Smooth muscle cell (in vitro differentiated cells): Measurements from ENCODE around the gene C10orf67. TPM values are rescaled to one million over a fixed set of nuclear protein-coding genes. Genes with fewer than 3 reads are reported as not detected.

Experiments
- DNase-seq: peaks from one replicate; lab custom pipeline; 2025; ENCODE audit not compliant: unreplicated experiment; lab: John Stamatoyannopoulos, UW
- H2AFZ ChIP-seq: fragments of 200-600 bp; sonication (generic); 2 replicates; pipeline ENCODE4 v1.6.0; 2016; ENCODE audit warnings: antibody characterized with exemption, low read depth, mild to moderate bottlenecking
- H3F3A ChIP-seq: fragments of 200-600 bp; sonication (generic); 2 replicates; pipeline ENCODE4 v1.6.0; 2017; ENCODE audit warnings: antibody characterized with exemption, low read depth
- H3K27ac ChIP-seq: fragments of 200-600 bp; sonication (generic); 2 replicates; pipeline ENCODE4 v1.5.1; 2016; ENCODE audit warnings: low read depth, mild to moderate bottlenecking
- H3K27me3 ChIP-seq: fragments of 200-600 bp; sonication (generic); 2 replicates; pipeline ENCODE4 v1.6.1; 2016; ENCODE audit warnings: low read depth, mild to moderate bottlenecking
- H3K36me3 ChIP-seq: fragments of 200-600 bp; sonication (generic); 2 replicates; pipeline ENCODE4 v1.5.1; 2016; ENCODE audit warnings: low read depth
- H3K4me1 ChIP-seq: fragments of 200-600 bp; sonication (generic); 2 replicates; pipeline ENCODE4 v1.5.1; 2016; ENCODE audit warnings: low read depth
- H3K4me2 ChIP-seq: fragments of 200-600 bp; sonication (generic); 2 replicates; pipeline ENCODE4 v1.6.0; 2016; ENCODE audit warnings: mild to moderate bottlenecking
- H3K4me3 ChIP-seq: fragments of 200-600 bp; sonication (generic); 2 replicates; pipeline ENCODE4 v1.5.1; 2016; ENCODE audit warnings: mild to moderate bottlenecking
- H3K79me2 ChIP-seq: fragments of 200-600 bp; sonication (generic); 2 replicates; pipeline ENCODE4 v1.6.0; 2016; ENCODE audit warnings: low read depth, mild to moderate bottlenecking
- H3K9ac ChIP-seq: fragments of 200-600 bp; sonication (generic); 2 replicates; pipeline ENCODE4 v1.6.0; 2016; ENCODE audit warnings: low read depth
- H3K9me3 ChIP-seq: fragments of 200-600 bp; sonication (generic); replicated peaks from 2 replicates; pipeline ENCODE4 v1.5.1; 2016; ENCODE audit warnings: low read depth
- H4K20me1 ChIP-seq: fragments of 200-600 bp; sonication (generic); 2 replicates; pipeline ENCODE4 v1.6.0; 2016; ENCODE audit warnings: low read depth
- CTCF ChIP-seq: fragments of 200-600 bp; sonication (generic); IDR thresholded peaks from 2 replicates; pipeline ENCODE4 v1.5.1; 2017; ENCODE audit warnings: borderline replicate concordance, mild to moderate bottlenecking, antibody characterized with exemption; ENCODE audit not compliant: insufficient read depth, poor library complexity, severe bottlenecking
- WGBS: methylation state at CpG from one replicate; pipeline ENCODE4 v1.1.7; 2016; ENCODE audit warnings: low lambda C conversion rate; 5-methylcytosine and 5-hydroxymethylcytosine counted together
- polyA plus RNA-seq: library from polyadenylated mRNA; unstranded; fragments of >200 nt; fragmentation: Nextera tagmentation; extraction: Ambion mirVana; gene quantifications from 2 replicates; pipeline ENCODE4 v1.2.1, GENCODE V29; 2016
- total RNA-seq: library from RNA; depleted of rRNA; stranded (reverse); fragments of >200 nt; gene quantifications from 2 replicates; pipeline ENCODE4 v1.2.3, GENCODE V29; 2014

Gene C10orf67
- total and polyA plus RNA-seq, 2 experiments from 2014 or later = not detected

- Histone ChIP-seq H2AFZ (no peak overlapping the region), H4K20me1 (no peaks in the 10 kb centered on the region), H3K79me2 (no peaks in the 10 kb centered on the region), H3K4me2 (no peak overlapping the region), H3K4me1 (no peaks in the 10 kb centered on the region), H3K36me3 (no peaks in the 10 kb centered on the region), H3K4me3 (no peak overlapping the region), H3K27ac (no peak overlapping the region), H3K27me3 (peaks cover 100% of the 10 kb centered on the region), H3F3A (no peaks in the 10 kb centered on the region), H3K9me3 (no peaks in the 10 kb centered on the region), H3K9ac (no peak overlapping the region)
- 40% methylated on average over 14 of the region's 14 CpGs for WGBS
- TF ChIP-seq CTCF = no peak
- no peak for DNase-seq
Observed at GRCh38 chr10:23174977-23175512, 169.6 kb downstream of the C10orf67 start.

GRCh38 chr10:23174074-23174976 lies 170.3 kb downstream of the C10orf67 start:
- Histone ChIP-seq H3K4me3 (no peak overlapping the region), H3K27me3 (peaks cover 98% of the 10 kb centered on the region), H3F3A (no peaks in the 10 kb centered on the region), H2AFZ (no peak overlapping the region), H4K20me1 (no peaks in the 10 kb centered on the region), H3K36me3 (no peaks in the 10 kb centered on the region), H3K79me2 (no peaks in the 10 kb centered on the region), H3K9me3 (no peaks in the 10 kb centered on the region), H3K27ac (no peak overlapping the region), H3K4me1 (no peaks in the 10 kb centered on the region), H3K9ac (no peak overlapping the region), H3K4me2 (no peak overlapping the region)
- no peak for TF ChIP-seq CTCF
- DNase-seq = no peak
- 5% methylated on average over 73 of the region's 88 CpGs for WGBS

GRCh38 chr10:23173214-23174073 lies 171.2 kb downstream of the C10orf67 start:
- DNase-seq = no peak
- H2AFZ ChIP-seq = no peak overlapping the region
- no peaks in the 10 kb centered on the region for H3K36me3 ChIP-seq
- H3K79me2 ChIP-seq = no peaks in the 10 kb centered on the region
- no peaks in the 10 kb centered on the region for H4K20me1 ChIP-seq
- H3K4me2 ChIP-seq = peak overlapping the region; percentile 12
- no peaks in the 10 kb centered on the region for H3K4me1 ChIP-seq
- no peak overlapping the region for H3K4me3 ChIP-seq
- TF ChIP-seq CTCF = no peak
- H3K27me3 ChIP-seq = peaks cover 98% of the 10 kb centered on the region
- no peaks in the 10 kb centered on the region for H3F3A ChIP-seq
- no peak overlapping the region for H3K27ac ChIP-seq
- H3K9me3 ChIP-seq = no peaks in the 10 kb centered on the region
- H3K9ac ChIP-seq = no peak overlapping the region
- 1% methylated on average over 71 of the region's 82 CpGs for WGBS
